CD4-positive, alpha-beta T cell treated with Interleukin-4 for 4 hours (primary cell): Measurements from ENCODE around the gene SH3RF3.

ENCODE experiments used
- DNase-seq: peaks from one replicate; pipeline ENCODE4 v3.0.0-alpha.2; 2020

Gene SH3RF3

GRCh38 chr2:109345653-109346480 is 216.9 kb downstream of the SH3RF3 start:
- DNase-seq, result no peak

GRCh38 chr2:109346601-109347228 is 217.7 kb downstream of the SH3RF3 start:
- no peak for DNase-seq

GRCh38 chr2:109347626-109348025 is 218.6 kb downstream of the SH3RF3 start:
- DNase-seq, result no peak

- DNase-seq, result no peak
These were observed 219.2 kb downstream of the SH3RF3 start for GRCh38 chr2:109348190-109348589.

GRCh38 chr2:109348671-109349502 is 219.9 kb downstream of the SH3RF3 start:
- DNase-seq, result peak; percentile 42

GRCh38 chr2:109349503-109350465 is 220.8 kb downstream of the SH3RF3 start:
- no peak for DNase-seq

- DNase-seq, result no peak
These were observed 221.5 kb downstream of the SH3RF3 start for GRCh38 chr2:109350526-109350925.

GRCh38 chr2:109351164-109351756 is 222.3 kb downstream of the SH3RF3 start:
- no peak for DNase-seq

- no peak for DNase-seq
These were observed 223.3 kb downstream of the SH3RF3 start for GRCh38 chr2:109352056-109352897.

GRCh38 chr2:109352898-109353689 is 224.1 kb downstream of the SH3RF3 start:
- no peak for DNase-seq

GRCh38 chr2:109353806-109354745 is 225.1 kb downstream of the SH3RF3 start:
- DNase-seq, result no peak

- no peak for DNase-seq
These were observed 226.3 kb downstream of the SH3RF3 start for GRCh38 chr2:109355192-109355843.

- DNase-seq, result no peak
These were observed 227.5 kb downstream of the SH3RF3 start for GRCh38 chr2:109356324-109357035.

GRCh38 chr2:109364217-109364616 is 235.2 kb downstream of the SH3RF3 start:
- DNase-seq, result no peak

GRCh38 chr2:109365131-109365530 is 236.1 kb downstream of the SH3RF3 start:
- DNase-seq, result no peak

- DNase-seq, result no peak
These were observed 238.7 kb downstream of the SH3RF3 start for GRCh38 chr2:109367683-109368082.

- no peak for DNase-seq
These were observed 239.8 kb downstream of the SH3RF3 start for GRCh38 chr2:109368798-109369197.
